IMR-90 (cell line): ENCODE data around the gene UBAC1. TPM values are rescaled to one million over a fixed set of nuclear protein-coding genes. Genes with fewer than 3 reads are reported as not detected.

Experiments used
- ATAC-seq: fragments of 200-7000 bp; cut with Tn5 transposase; 2 replicates; pipeline ENCODE4 v1.9.1; 2020; ENCODE audit warnings: low read depth, mild to moderate bottlenecking, moderate library complexity
- BruUV-seq: library from RNA; stranded (reverse); fragments of 400-500 nt; replicated peaks from 2 replicates; lab custom pipeline; 2021; lab: Mats Ljungman, UMichigan
- CTCF ChIA-PET: fragments of 300-600 bp; formaldehyde crosslinking; extraction: SDS; loops from one replicate; lab custom pipeline; 2021; ENCODE audit warnings: antibody characterized with exemption; lab: Yijun Ruan, JAX
- POLR2A ChIA-PET: fragments of 300-600 bp; sonication (Branson Sonifier 250); formaldehyde crosslinking; loops from one replicate; lab custom pipeline; 2022; ENCODE audit warnings: antibody characterized with exemption; ENCODE audit not compliant: unreplicated experiment; lab: Charles Lee
- DNase-seq: peaks from one replicate; pipeline ENCODE4 v3.0.0; 2013
- H2AFZ ChIP-seq: replicated peaks from 2 replicates; pipeline ENCODE3; 2013; ENCODE audit warnings: low read length, mild to moderate bottlenecking; ENCODE audit not compliant: poor library complexity
- H2AK5ac ChIP-seq: 2 replicates; pipeline ENCODE4 v1.6.1; 2013; ENCODE audit warnings: low read depth, low read length, inconsistent platforms
- H2AK9ac ChIP-seq: replicated peaks from 2 replicates; pipeline ENCODE3; 2013; ENCODE audit warnings: mild to moderate bottlenecking, low read depth, low read length, moderate library complexity; ENCODE audit not compliant: poor library complexity
- H2BK120ac ChIP-seq: 2 replicates; pipeline ENCODE4 v1.6.1; 2013; ENCODE audit warnings: low read depth, low read length, inconsistent platforms
- H2BK15ac ChIP-seq: 3 replicates; pipeline ENCODE4 v1.6.1; 2013; ENCODE audit warnings: low read depth, low read length, inconsistent platforms
- H2BK20ac ChIP-seq: 2 replicates; pipeline ENCODE4 v1.6.1; 2013; ENCODE audit warnings: low read depth, mild to moderate bottlenecking, inconsistent platforms, low read length, moderate library complexity
- H2BK5ac ChIP-seq: 2 replicates; pipeline ENCODE4 v1.6.1; 2013; ENCODE audit warnings: mild to moderate bottlenecking, low read depth, low read length, inconsistent platforms; ENCODE audit not compliant: poor library complexity, severe bottlenecking
- H3K14ac ChIP-seq: replicated peaks from 2 replicates; pipeline ENCODE4 v1.6.1; 2013; ENCODE audit warnings: low read depth, low read length, inconsistent platforms
- H3K18ac ChIP-seq: 2 replicates; pipeline ENCODE4 v1.6.1; 2013; ENCODE audit warnings: low read depth, low read length, control low read depth
- H3K23ac ChIP-seq: 2 replicates; pipeline ENCODE4 v1.6.1; 2013; ENCODE audit warnings: low read depth, low read length, inconsistent platforms
- H3K27ac ChIP-seq: 2 replicates; pipeline ENCODE4 v1.5.1; 2013; ENCODE audit warnings: mild to moderate bottlenecking, control low read depth, low read length; ENCODE audit not compliant: insufficient read depth
- H3K27me3 ChIP-seq: 2 replicates; pipeline ENCODE4 v1.6.1; 2013; ENCODE audit warnings: low read length; ENCODE audit not compliant: control insufficient read depth, insufficient read depth
- H3K36me3 ChIP-seq: 2 replicates; pipeline ENCODE4 v1.6.1; 2013; ENCODE audit warnings: low read length, mixed read lengths; ENCODE audit not compliant: control insufficient read depth, insufficient read depth
- H3K4ac ChIP-seq: 2 replicates; pipeline ENCODE4 v1.6.1; 2013; ENCODE audit warnings: low read depth, low read length, inconsistent platforms
- H3K4me1 ChIP-seq: 2 replicates; pipeline ENCODE4 v1.6.1; 2013; ENCODE audit warnings: low read length, mixed read lengths; ENCODE audit not compliant: control insufficient read depth, insufficient read depth
- H3K4me2 ChIP-seq: 2 replicates; pipeline ENCODE4 v1.6.1; 2013; ENCODE audit warnings: low read depth, mild to moderate bottlenecking, control low read depth, low read length, moderate library complexity
- H3K4me3 ChIP-seq: 2 replicates; pipeline ENCODE4 v1.5.1; 2013; ENCODE audit warnings: low read depth, mild to moderate bottlenecking, control low read depth, low read length, moderate library complexity; ENCODE audit not compliant: insufficient read depth
- H3K56ac ChIP-seq: 2 replicates; pipeline ENCODE4 v1.6.1; 2013; ENCODE audit warnings: low read length, inconsistent platforms; ENCODE audit not compliant: insufficient read depth; ENCODE audit errors: extremely low read depth
- H3K79me1 ChIP-seq, 2 experiments: 2 replicates each; pipeline ENCODE4 v1.6.1; 2013; ENCODE audit warnings: low read length in 2 of 2, inconsistent platforms in 1 of 2, low read depth in 1 of 2
- H3K9ac ChIP-seq: 2 replicates; pipeline ENCODE4 v1.6.1; 2013; ENCODE audit warnings: low read depth, low read length, control low read depth
- H3K9me1 ChIP-seq: 2 replicates; pipeline ENCODE4 v1.6.1; 2013; ENCODE audit warnings: low read length, inconsistent platforms; ENCODE audit not compliant: insufficient read depth
- H3K9me3 ChIP-seq: 2 replicates; pipeline ENCODE4 v1.6.1; 2013; ENCODE audit warnings: low read length; ENCODE audit not compliant: control insufficient read depth, insufficient read depth
- H4K20me1 ChIP-seq: 2 replicates; pipeline ENCODE4 v1.6.1; 2013; ENCODE audit warnings: low read length, inconsistent platforms; ENCODE audit not compliant: insufficient read depth
- H4K5ac ChIP-seq: 2 replicates; pipeline ENCODE4 v1.6.1; 2013; ENCODE audit warnings: mild to moderate bottlenecking, low read depth, low read length, control low read depth
- H4K8ac ChIP-seq, 2 experiments: 2 replicates each; pipeline ENCODE4 v1.6.1; 2013; ENCODE audit warnings: low read depth in 2 of 2, low read length in 2 of 2, control low read depth in 1 of 2, inconsistent platforms in 1 of 2
- H4K91ac ChIP-seq: 2 replicates; pipeline ENCODE4 v1.6.1; 2013; ENCODE audit warnings: low read depth, low read length, inconsistent platforms; ENCODE audit not compliant: insufficient read depth
- BHLHE40 ChIP-seq: fragments of 150-350 bp; IDR thresholded peaks from 2 replicates; pipeline ENCODE4 v1.6.1; 2016; ENCODE audit warnings: mild to moderate bottlenecking, low read depth, low read length
- CEBPB ChIP-seq: IDR thresholded peaks from 2 replicates; pipeline ENCODE4 v1.6.1; 2012; ENCODE audit warnings: low read depth, low read length, improper control_type of control experiment
- CTCF ChIP-seq: conservative IDR thresholded peaks from 2 replicates; pipeline ENCODE4 v1.5.1; 2012; ENCODE audit warnings: mild to moderate bottlenecking, low read depth, low read length, improper control_type of control experiment
- ELK1 ChIP-seq: fragments of 150-350 bp; IDR thresholded peaks from 2 replicates; pipeline ENCODE4 v1.6.1; 2016; ENCODE audit warnings: low read depth, mild to moderate bottlenecking, low read length, moderate library complexity, borderline replicate concordance
- FOS ChIP-seq: fragments of 150-350 bp; IDR thresholded peaks from 2 replicates; pipeline ENCODE4 v1.6.1; 2016; ENCODE audit warnings: low read depth, low read length
- MAFK ChIP-seq: IDR thresholded peaks from 2 replicates; pipeline ENCODE4 v1.6.1; 2012; ENCODE audit warnings: low read depth, low read length, improper control_type of control experiment
- MAZ ChIP-seq: IDR thresholded peaks from 2 replicates; pipeline ENCODE4 v1.6.1; 2012; ENCODE audit warnings: low read depth, mild to moderate bottlenecking, low read length, improper control_type of control experiment, moderate library complexity, borderline replicate concordance
- MXI1 ChIP-seq: IDR thresholded peaks from 2 replicates; pipeline ENCODE4 v1.6.1; 2012; ENCODE audit warnings: low read depth, mild to moderate bottlenecking, low read length, moderate library complexity, borderline replicate concordance
- NFE2L2 ChIP-seq: fragments of 150-350 bp; IDR thresholded peaks from 2 replicates; pipeline ENCODE4 v1.6.1; 2016; ENCODE audit warnings: low read depth, mild to moderate bottlenecking, low read length
- POLR2A ChIP-seq: IDR thresholded peaks from 2 replicates; pipeline ENCODE4 v1.6.1; 2012; ENCODE audit warnings: mild to moderate bottlenecking, low read depth, low read length
- RAD21 ChIP-seq: IDR thresholded peaks from 2 replicates; pipeline ENCODE4 v1.6.1; 2012; ENCODE audit warnings: low read length, improper control_type of control experiment
- RCOR1 ChIP-seq: IDR thresholded peaks from 2 replicates; pipeline ENCODE4 v1.6.1; 2012; ENCODE audit warnings: mild to moderate bottlenecking, low read length, improper control_type of control experiment; ENCODE audit not compliant: insufficient replicate concordance
- RFX5 ChIP-seq: IDR thresholded peaks from 2 replicates; pipeline ENCODE4 v1.8.0; 2012; ENCODE audit warnings: low read depth, mild to moderate bottlenecking, low read length, moderate library complexity
- SMC3 ChIP-seq: fragments of 150-350 bp; IDR thresholded peaks from 2 replicates; pipeline ENCODE4 v1.6.1; 2016; ENCODE audit warnings: low read depth, mild to moderate bottlenecking, antibody characterized with exemption, low read length, moderate library complexity
- USF2 ChIP-seq: fragments of 150-350 bp; IDR thresholded peaks from 2 replicates; pipeline ENCODE4 v1.6.1; 2017; ENCODE audit warnings: mild to moderate bottlenecking, antibody characterized with exemption, low read length, low read depth
- whole genome bisulfite sequencing, 2 experiments: methylation state at CpG; one replicate each; pipeline versions ENCODE4 v1.1.5 to v1.1.7; 2013; ENCODE audit warnings: missing lambda C conversion rate in 2 of 2; ENCODE audit not compliant: insufficient read length in 1 of 2; ENCODE audit errors: extremely low coverage in 2 of 2; 5-methylcytosine and 5-hydroxymethylcytosine counted together
- dilution Hi-C: fragments of 300-500 bp; cut with HindIII; formaldehyde crosslinking; loops from one replicate; pipeline ENCODE4 v1.14.3; 2018; ENCODE audit warnings: low sequenced_read_pairs; ENCODE audit not compliant: unreplicated experiment
- in situ Hi-C: fragments of 300-500 bp; cut with MboI; formaldehyde crosslinking; loops from 3 replicates; pipeline ENCODE4 v1.14.3; 2019; ENCODE audit warnings: low sequenced_read_pairs, inconsistent platforms, mixed read lengths
- intact Hi-C: fragments of 100-400 bp; cut with micrococcal nuclease; formaldehyde crosslinking; loops from 2 replicates; pipeline ENCODE4 v1.10.0; 2022
- polyA plus RNA-seq, 3 experiments: library from polyadenylated mRNA; depleted of rRNA; stranded (reverse); fragments of >200 nt; gene quantifications; 2 replicates each; pipeline ENCODE4 v1.2.3, GENCODE V29; 2012; ENCODE audit warnings: low replicate concordance in 1 of 3
- total RNA-seq: library from RNA; depleted of rRNA; stranded (reverse); fragments of >200 nt; gene quantifications from 2 replicates; pipeline ENCODE4 v1.2.3, GENCODE V29; 2012

Gene UBAC1
- total and polyA plus RNA-seq, 2 of the 4 experiments (the other 2 are of a cell fraction): 25.3 to 33.9 TPM

- in situ Hi-C loops: no loop called here
- dilution Hi-C loops: no loop called here
- no peak overlapping the region for H4K5ac ChIP-seq
- H2BK20ac ChIP-seq: no peak overlapping the region
- no peak overlapping the region for H2AK9ac ChIP-seq
- no peak overlapping the region for H4K91ac ChIP-seq
- ATAC-seq (no peak), DNase-seq (no peak)
- intact Hi-C loops: no loop called here
- no peak overlapping the region for H2BK15ac ChIP-seq
- no peak overlapping the region for H3K18ac ChIP-seq
- H2AFZ ChIP-seq: no peak overlapping the region
- H4K20me1 ChIP-seq: peaks cover 89% of the 10 kb centered on the region
- no peak overlapping the region for H3K4ac ChIP-seq
- BruUV-seq: no TSS peak
- H3K4me1 ChIP-seq: peaks cover 3% of the 10 kb centered on the region; the same call in 1 of the 2 replicates
- H2BK120ac ChIP-seq: no peak overlapping the region
- 80 to 100% methylated on average over 1 of the region's 1 CpG for WGBS, 2 experiments
- H3K4me2 ChIP-seq: no peak overlapping the region
- no peaks in the 10 kb centered on the region for H3K27me3 ChIP-seq
- no peak overlapping the region for H3K14ac ChIP-seq
- H3K4me3 ChIP-seq: no peak overlapping the region
- no peaks in the 10 kb centered on the region for H3K9me3 ChIP-seq
- POLR2A ChIA-PET: no interaction called here
- H2BK5ac ChIP-seq: no peak overlapping the region
- H3K36me3 ChIP-seq: no peaks in the 10 kb centered on the region
- no peak overlapping the region for H3K23ac ChIP-seq
- peaks cover 34 to 79% of the 10 kb centered on the region in 2 experiments for H3K79me1 ChIP-seq
- no peak overlapping the region for H4K8ac ChIP-seq
- H3K27ac ChIP-seq: no peak overlapping the region
- no peak overlapping the region for H3K9ac ChIP-seq
- CTCF ChIA-PET: no interaction called here
- H3K9me1 ChIP-seq: peaks cover 17% of the 10 kb centered on the region; the same call in 1 of the 2 replicates
- H2AK5ac ChIP-seq: no peak overlapping the region
- H3K56ac ChIP-seq: no peak overlapping the region
- TF ChIP-seq ELK1 (no peak), RAD21 (no peak), FOS (no peak), MXI1 (no peak), BHLHE40 (no peak), NFE2L2 (no peak), SMC3 (no peak), CEBPB (no peak), MAFK (no peak), RFX5 (no peak), CTCF (no peak), MAZ (no peak), RCOR1 (no peak), POLR2A (no peak), USF2 (no peak)
Observed at GRCh38 chr9:135893104-135893503, 68.1 kb downstream of the UBAC1 start.
